Measurements from ENCODE around the gene CACNA2D2. TPM values are rescaled to one million over a fixed set of nuclear protein-coding genes. Genes with fewer than 3 reads are reported as not detected.

CACNA2D2 gene
- total RNA-seq, 1 donor from 2014 or later = 2.5 TPM

DNA sequence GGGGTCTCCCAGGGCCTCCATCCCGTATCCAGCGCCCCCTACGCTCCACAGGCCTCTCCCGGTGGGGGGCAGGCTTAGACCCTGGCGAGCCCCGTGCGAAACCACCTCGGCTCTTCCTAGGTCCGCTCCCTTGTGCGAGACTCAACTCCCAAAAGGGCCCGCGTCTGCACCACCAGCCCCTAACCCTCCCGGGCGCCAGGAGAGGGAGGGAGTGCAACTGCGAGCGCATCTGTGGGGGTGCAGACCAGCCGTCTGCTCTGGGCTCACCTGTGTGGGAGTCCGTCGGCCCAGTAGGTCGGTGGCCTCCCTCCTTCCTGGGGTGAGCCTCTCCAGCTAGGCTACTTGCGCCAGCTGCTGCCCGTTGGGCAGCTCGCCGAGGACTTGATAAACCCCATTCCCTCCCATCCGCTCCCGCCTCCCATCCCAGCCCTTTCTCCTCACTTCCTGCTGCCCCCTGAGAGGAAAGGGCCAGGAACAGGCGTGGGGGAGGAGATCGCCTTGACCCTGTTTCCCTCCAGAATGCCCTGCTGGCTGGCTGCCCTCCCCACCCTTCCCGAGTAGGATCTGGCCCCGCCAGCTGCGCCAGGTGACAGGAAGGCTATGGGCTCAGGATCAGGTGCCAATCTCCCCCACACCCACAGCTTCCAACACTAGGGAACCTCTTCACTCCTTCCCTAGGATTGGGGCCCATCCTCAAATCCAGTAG lies 180.9 kb downstream of the CACNA2D2 start, which contains the start of gene HYAL2:
HYAL2 (minus strand) TSS at position 360 of the 706 bp plus-strand sequence. CDS start 2,256 bp downstream, outside the sequence.
- Histone ChIP-seq H3K4me1 (peaks cover 57% of the 10 kb centered on the region), H3K27ac (peak within 1 kb of the TSS; percentile 90), H3K9me3 (no peaks in the 10 kb centered on the region), H3K27me3 (no peaks in the 10 kb centered on the region), H3K36me3 (peaks cover 0 to 20% of the 10 kb centered on the region in 2 donors), H3K4me3 (peak within 1 kb of the TSS; percentile 72 to 97)
- TF ChIP-seq POLR2A (IDR thresholded peaks at IDR 0.05) (no peak), POLR2AphosphoS5 (IDR thresholded peaks at IDR 0.05; ENCODE audit: insufficient read depth in 1 of 2, low read depth in 1 of 2) (peak in 1 of 2 donors; percentile 47), CTCF (IDR thresholded peaks at IDR 0.05) (no peak)
- no peak for DNase-seq (ENCODE audit: extremely low spot score in 2 of 2)
- intact Hi-C loops (cut with DNase I) = loop anchor here (2.0 to 5.0 kb wide), 2 partner anchors 24 to 65 kb away; partner anchors contain the start of genes HYAL3 and NAA80

DNA sequence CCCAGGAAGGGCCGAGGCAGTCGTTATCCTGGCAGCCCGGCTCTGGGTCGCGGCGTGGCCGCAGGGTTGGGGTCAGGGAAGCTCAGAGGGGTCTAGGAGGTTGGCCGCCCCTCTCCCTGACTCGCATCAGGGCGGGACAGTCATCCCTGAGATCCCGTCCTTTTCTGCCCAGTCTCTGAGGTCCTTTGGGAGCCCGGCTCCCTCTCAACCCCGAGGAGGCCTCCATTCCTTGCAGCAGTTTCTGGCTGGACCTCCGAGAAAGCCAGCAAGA lies 181.4 kb downstream of the CACNA2D2 start:
- no peaks in the 10 kb centered on the region for H3K9me3 ChIP-seq
- H3K27me3 ChIP-seq = no peaks in the 10 kb centered on the region
- H3K36me3 ChIP-seq = peaks cover 0 to 20% of the 10 kb centered on the region in 2 donors
- DNase-seq (ENCODE audit: extremely low spot score in 2 of 2) = no peak
- peak overlapping the region; percentile 90 for H3K27ac ChIP-seq
- TF ChIP-seq POLR2A (IDR thresholded peaks at IDR 0.05) (no peak), CTCF (IDR thresholded peaks at IDR 0.05) (no peak), POLR2AphosphoS5 (IDR thresholded peaks at IDR 0.05; ENCODE audit: insufficient read depth in 1 of 2, low read depth in 1 of 2) (no peak)
- H3K4me3 ChIP-seq = peak overlapping the region; percentile 72 to 97
- H3K4me1 ChIP-seq = peaks cover 57% of the 10 kb centered on the region
- intact Hi-C loops (cut with DNase I) = loop anchor here (2.0 to 5.0 kb wide), 2 partner anchors 23 to 65 kb away; partner anchors contain the start of genes HYAL3 and NAA80

- peaks cover 59% of the 10 kb centered on the region for H3K4me1 ChIP-seq
- no peak for DNase-seq (ENCODE audit: extremely low spot score in 2 of 2)
- peak overlapping the region; percentile 90 for H3K27ac ChIP-seq
- peaks cover 0 to 20% of the 10 kb centered on the region in 2 donors for H3K36me3 ChIP-seq
- H3K27me3 ChIP-seq = no peaks in the 10 kb centered on the region
- TF ChIP-seq CTCF (IDR thresholded peaks at IDR 0.05) (peak in 1 of 3 experiments; percentile 39), POLR2AphosphoS5 (IDR thresholded peaks at IDR 0.05; ENCODE audit: insufficient read depth in 1 of 2, low read depth in 1 of 2) (peak; percentile 56 to 76), POLR2A (IDR thresholded peaks at IDR 0.05) (no peak)
- H3K4me3 ChIP-seq = peak overlapping the region; percentile 72 to 97
- H3K9me3 ChIP-seq = no peaks in the 10 kb centered on the region
- intact Hi-C loops (cut with DNase I) = loop anchor here (2.0 to 5.0 kb wide), 2 partner anchors 23 to 64 kb away; partner anchors contain the start of genes HYAL3 and NAA80
Measured at GRCh38 chr3:50321336-50322114, 181.9 kb downstream of the CACNA2D2 start.

DNA sequence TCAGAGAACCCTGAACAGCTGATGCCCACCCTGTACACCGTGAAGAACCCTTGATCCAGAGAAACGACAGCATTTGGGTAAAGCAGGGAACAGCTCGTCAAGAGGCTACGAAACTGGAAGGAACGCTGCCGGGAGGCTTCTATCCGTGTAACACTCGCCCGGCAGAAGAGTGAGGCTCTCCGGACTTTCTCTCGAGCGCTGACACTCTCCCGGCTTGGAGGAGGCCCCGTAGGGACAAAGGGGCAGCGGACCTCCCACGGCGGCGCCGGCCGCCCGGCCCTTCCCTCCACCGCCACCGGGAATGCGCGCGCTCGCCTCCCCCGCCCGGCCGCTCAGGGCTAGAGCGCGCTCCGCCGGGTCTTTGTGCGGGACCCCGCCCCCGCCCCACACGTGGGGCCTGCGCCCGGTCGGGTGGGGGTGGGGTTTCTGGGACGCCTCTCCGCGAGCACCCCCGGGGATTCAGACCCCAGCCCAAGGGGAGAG lies 182.5 kb downstream of the CACNA2D2 start:
- H3K27me3 ChIP-seq = no peaks in the 10 kb centered on the region
- intact Hi-C loops (cut with DNase I) = loop anchor here (5.0 kb wide), 1 partner anchor 64 kb away; no protein-coding TSS in a partner anchor
- H3K27ac ChIP-seq = peak overlapping the region; percentile 90
- H3K4me1 ChIP-seq = peaks cover 65% of the 10 kb centered on the region
- peak overlapping the region; percentile 72 to 97 for H3K4me3 ChIP-seq
- no peaks in the 10 kb centered on the region for H3K9me3 ChIP-seq
- peaks cover 0 to 17% of the 10 kb centered on the region in 2 donors for H3K36me3 ChIP-seq
- TF ChIP-seq POLR2AphosphoS5 (IDR thresholded peaks at IDR 0.05; ENCODE audit: insufficient read depth in 1 of 2, low read depth in 1 of 2) (no peak), POLR2A (IDR thresholded peaks at IDR 0.05) (peak in 1 of 2 donors; percentile 17), CTCF (IDR thresholded peaks at IDR 0.05) (no peak)
- DNase-seq (ENCODE audit: extremely low spot score in 2 of 2) = no peak
